Fibroblast of villous mesenchyme (primary cell): ENCODE results near the gene TMEM9B. TPM values are rescaled to one million over a fixed set of nuclear protein-coding genes. Genes with fewer than 3 reads are reported as not detected.
"Not testable (repeated sequence)": the region's sequence is repeated elsewhere in the genome, so short reads cannot be mapped to it uniquely, and the experiment has no call there.

Source experiments
- DNase-seq: peaks from one replicate; pipeline ENCODE4 v3.0.0-alpha.2; 2010; ENCODE audit warnings: low read depth
- H3K4me3 ChIP-seq: 2 replicates; pipeline ENCODE4 v1.5.1; 2011; ENCODE audit warnings: low read depth, mild to moderate bottlenecking, low read length
- total RNA-seq: library from RNA; depleted of rRNA; stranded (reverse); fragments of >200 nt; gene quantifications from 2 replicates; pipeline ENCODE4 v1.2.3, GENCODE V29; 2012
- TF ChIP-seq, protein P1 (sequence below): IDR thresholded peaks from 2 replicates; pipeline ENCODE4 v1.5.1; 2012; ENCODE audit warnings: low read depth, mild to moderate bottlenecking, low read length; ENCODE audit not compliant: insufficient read depth

Gene TMEM9B
- total RNA-seq, 1 donor = 43.2 TPM

DNA sequence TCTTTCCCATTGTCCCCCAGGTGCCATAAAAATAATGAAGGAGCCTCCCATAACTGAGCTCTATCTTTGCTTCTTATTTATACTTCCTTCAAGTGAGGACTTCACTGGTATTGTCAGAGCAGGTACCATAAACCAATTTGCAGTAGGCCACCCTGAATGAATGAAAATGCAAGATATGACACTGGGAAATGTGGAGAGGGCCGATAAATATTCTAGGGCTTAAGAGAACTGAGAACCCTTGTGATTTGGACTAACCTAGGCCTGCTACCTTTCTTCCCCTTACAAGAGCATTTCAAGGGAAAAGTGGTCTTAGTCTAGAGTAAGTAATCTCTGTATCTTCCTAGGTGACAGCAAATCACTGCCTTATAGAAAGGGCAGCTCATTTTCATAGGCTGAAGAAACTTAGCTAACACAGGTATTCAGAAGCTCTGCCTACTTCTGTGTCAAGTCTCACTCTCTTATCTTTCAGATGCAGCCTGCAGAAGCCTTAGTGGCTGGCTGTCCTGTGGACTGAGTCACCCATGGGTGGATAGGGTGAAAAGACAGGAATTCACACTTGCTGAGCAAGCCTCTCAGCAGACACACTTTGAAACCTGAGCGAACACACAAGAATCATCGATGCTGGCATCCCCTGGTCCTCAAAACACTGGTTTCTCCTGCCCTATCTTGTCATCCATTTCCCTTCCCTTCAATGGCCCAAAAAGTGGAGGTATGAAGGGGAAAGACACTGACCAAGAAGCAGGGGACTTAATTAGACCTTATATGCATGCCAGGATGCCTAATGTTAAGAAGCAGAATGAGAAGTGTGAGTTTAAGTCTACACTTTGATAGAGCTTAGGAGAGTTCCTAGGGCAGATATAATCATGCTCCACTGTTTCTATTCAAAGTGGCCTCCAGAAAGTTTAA is 24.3 kb upstream of the TMEM9B start:
- TF ChIP-seq, protein P1, sequence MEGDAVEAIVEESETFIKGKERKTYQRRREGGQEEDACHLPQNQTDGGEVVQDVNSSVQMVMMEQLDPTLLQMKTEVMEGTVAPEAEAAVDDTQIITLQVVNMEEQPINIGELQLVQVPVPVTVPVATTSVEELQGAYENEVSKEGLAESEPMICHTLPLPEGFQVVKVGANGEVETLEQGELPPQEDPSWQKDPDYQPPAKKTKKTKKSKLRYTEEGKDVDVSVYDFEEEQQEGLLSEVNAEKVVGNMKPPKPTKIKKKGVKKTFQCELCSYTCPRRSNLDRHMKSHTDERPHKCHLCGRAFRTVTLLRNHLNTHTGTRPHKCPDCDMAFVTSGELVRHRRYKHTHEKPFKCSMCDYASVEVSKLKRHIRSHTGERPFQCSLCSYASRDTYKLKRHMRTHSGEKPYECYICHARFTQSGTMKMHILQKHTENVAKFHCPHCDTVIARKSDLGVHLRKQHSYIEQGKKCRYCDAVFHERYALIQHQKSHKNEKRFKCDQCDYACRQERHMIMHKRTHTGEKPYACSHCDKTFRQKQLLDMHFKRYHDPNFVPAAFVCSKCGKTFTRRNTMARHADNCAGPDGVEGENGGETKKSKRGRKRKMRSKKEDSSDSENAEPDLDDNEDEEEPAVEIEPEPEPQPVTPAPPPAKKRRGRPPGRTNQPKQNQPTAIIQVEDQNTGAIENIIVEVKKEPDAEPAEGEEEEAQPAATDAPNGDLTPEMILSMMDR = no peak
- no peak for DNase-seq
- no peak overlapping the region for H3K4me3 ChIP-seq

DNA sequence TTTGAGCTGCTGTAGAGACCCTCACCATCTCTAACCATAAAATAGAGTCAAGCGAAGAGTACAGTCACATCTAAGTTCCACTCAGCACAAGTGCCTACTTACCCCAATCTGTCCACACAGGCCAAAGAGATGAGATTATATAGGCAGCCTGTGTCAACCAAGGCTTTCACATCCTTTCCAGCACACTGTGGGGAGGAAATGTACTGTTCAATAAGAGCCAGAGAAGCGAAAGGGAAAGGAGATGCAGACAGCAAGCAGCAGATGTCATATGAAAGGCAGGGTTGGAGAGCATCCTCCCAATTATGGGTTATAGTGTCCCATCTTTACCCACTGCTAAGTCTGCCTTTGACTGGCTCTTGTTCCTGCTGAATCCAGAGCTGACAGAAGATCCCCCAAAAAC is 23.2 kb upstream of the TMEM9B start:
- no peak overlapping the region for H3K4me3 ChIP-seq
- TF ChIP-seq, protein P1 = no peak
- no peak for DNase-seq

- H3K4me3 ChIP-seq, DNase-seq: not testable (repeated sequence)
These were observed 22.5 kb upstream of the TMEM9B start for GRCh38 chr11:8986772-8987171.

- no peak overlapping the region for H3K4me3 ChIP-seq
- TF ChIP-seq, protein P1 = no peak
- DNase-seq = no peak
These were observed 21.2 kb upstream of the TMEM9B start for GRCh38 chr11:8985462-8985861.

DNA sequence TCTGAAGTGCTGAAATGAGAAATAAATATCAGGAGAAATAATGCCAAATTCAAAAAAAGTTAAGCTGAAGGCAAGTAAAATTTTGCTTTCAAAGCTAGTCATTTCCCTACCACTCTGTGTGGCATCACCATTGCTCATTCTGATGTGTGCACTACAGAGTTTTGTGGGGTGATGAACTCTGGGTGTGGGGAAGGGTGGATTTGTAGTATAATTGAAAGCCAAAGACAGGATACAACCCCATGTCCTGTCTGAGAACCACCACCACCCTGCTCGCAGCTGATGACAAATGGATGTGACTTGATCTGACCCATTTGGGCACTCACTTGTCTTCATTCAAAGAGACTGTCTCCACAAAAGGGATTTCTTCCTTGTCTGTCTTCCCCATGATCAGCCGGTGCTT is 19.3 kb upstream of the TMEM9B start:
- DNase-seq = no peak
- TF ChIP-seq, protein P1 = no peak
- H3K4me3 ChIP-seq = no peak overlapping the region

DNA sequence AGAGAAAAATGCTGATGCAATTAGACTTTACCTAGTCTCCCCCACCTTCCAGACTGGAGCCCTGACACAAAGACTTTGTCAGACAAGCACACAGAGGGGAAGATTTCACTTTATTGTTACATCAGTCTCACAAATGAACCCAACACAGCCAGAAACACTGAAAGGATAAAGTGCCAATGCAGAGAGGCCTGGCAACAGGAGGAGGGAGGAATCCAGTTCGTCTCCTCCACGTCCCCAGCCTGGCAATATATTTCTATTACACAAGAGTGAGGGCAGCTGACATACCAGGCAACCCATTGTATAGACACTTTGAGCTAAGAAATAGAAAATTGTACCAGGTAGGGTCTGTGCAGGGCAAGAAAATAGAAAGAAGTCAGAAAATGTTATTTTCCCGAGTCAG is 16.2 kb upstream of the TMEM9B start:
- TF ChIP-seq, protein P1 = no peak
- DNase-seq = no peak

GRCh38 chr11:8979365-8979764 is 15.1 kb upstream of the TMEM9B start:
- not testable (repeated sequence) for H3K4me3 ChIP-seq, DNase-seq

More for the DNA sequence above, 16.2 kb upstream of the TMEM9B start:
- no peak overlapping the region for H3K4me3 ChIP-seq

- TF ChIP-seq, protein P1 = no peak
- no peak for DNase-seq
These were observed 8.9 kb upstream of the TMEM9B start for GRCh38 chr11:8973121-8973520.

More at GRCh38 chr11:8973121-8973520, 8.9 kb upstream of the TMEM9B start:
- H3K4me3 ChIP-seq = no peak overlapping the region
